ENCODE data around the gene CRNKL1. TPM values are rescaled to one million over a fixed set of nuclear protein-coding genes. Genes with fewer than 3 reads are reported as not detected.

Gene CRNKL1
- total RNA-seq, 1 donor from 2014 or later, result 74.6 TPM

DNA sequence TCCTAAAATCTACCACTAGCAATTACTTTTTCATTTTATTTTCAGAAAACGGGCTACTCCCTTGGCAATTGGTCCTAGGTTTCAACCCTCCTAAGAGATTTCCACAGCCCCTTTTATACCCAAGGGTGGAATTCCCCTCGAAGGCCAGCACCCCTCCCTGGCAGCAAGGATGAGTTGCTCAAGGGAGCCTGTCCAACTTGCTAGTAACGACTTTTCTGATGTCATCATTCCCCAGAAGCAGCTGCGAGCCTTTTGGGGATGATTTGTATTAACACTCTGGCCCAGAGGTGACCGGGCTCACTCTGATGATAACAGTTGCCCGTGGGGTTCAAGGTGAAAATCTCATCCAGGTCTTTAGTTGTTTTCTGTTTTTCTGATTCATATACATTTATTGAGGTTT is 65.8 kb downstream of the CRNKL1 start:
- no peak for DNase-seq (ENCODE audit: low spot score in 2 of 2)
- FAIRE-seq, result no peak

Other genes with a start within 250 kb of the CRNKL1 start
- 46.5 TPM for gene NAA20, start 35.1 kb downstream of the CRNKL1 start, total RNA-seq
- 2.0 TPM for gene CFAP61, start 66 bp upstream of the CRNKL1 start, total RNA-seq